Measurements from ENCODE around the gene FUBP1. TPM values are rescaled to one million over a fixed set of nuclear protein-coding genes. Genes with fewer than 3 reads are reported as not detected.
"Not testable (repeated sequence)": the region's sequence is repeated elsewhere in the genome, so short reads cannot be mapped to it uniquely, and the experiment has no call there.

The FUBP1 gene
- total and polyA plus RNA-seq, 4 donors, result 18.3 to 142 (median 78.9) TPM

GRCh38 chr1:78007677-78008341 is 28.9 kb upstream of the FUBP1 start:
- DNase-seq (no peak), ATAC-seq (ENCODE audit: low FRiP score) (no peak)
- H3K36me3 ChIP-seq (ENCODE audit: control insufficient read depth in 1 of 2, insufficient read depth in 2 of 2, low read length in 1 of 2), result no peaks in the 10 kb centered on the region
- H3K4me1 ChIP-seq (ENCODE audit: control insufficient read depth in 1 of 2, insufficient read depth in 2 of 2, low read length in 2 of 2), result no peaks in the 10 kb centered on the region
- intact Hi-C loops (cut with DNase I), result loop anchor here (2.0 to 5.0 kb wide), 3 partner anchors 49 to 95 kb away; no protein-coding TSS in a partner anchor
- no peaks in the 10 kb centered on the region for H3K9me3 ChIP-seq (ENCODE audit: control insufficient read depth, low read length)
- H3K4me3 ChIP-seq (ENCODE audit: low read length in 2 of 2), result peak overlapping the region; percentile 97 to 98
- WGBS, 2 donors, result 32 to 37% methylated on average over 4 of the region's 4 CpGs
- H3K27ac ChIP-seq (ENCODE audit: low read depth in 1 of 2, low read length in 2 of 2), result no peak overlapping the region
- H3K27me3 ChIP-seq (ENCODE audit: control insufficient read depth in 1 of 2, insufficient read depth in 2 of 2, low read length in 1 of 2), result no peaks in the 10 kb centered on the region

GRCh38 chr1:78006521-78006920 is 27.6 kb upstream of the FUBP1 start:
- H3K9me3 ChIP-seq (ENCODE audit: control insufficient read depth, low read length), result no peaks in the 10 kb centered on the region
- intact Hi-C loops (cut with DNase I), result loop anchor here (2.0 to 5.0 kb wide), 3 partner anchors 51 to 96 kb away; no protein-coding TSS in a partner anchor
- ATAC-seq (ENCODE audit: low FRiP score) (no peak), DNase-seq (no peak)
- no peaks in the 10 kb centered on the region for H3K27me3 ChIP-seq (ENCODE audit: control insufficient read depth in 1 of 2, insufficient read depth in 2 of 2, low read length in 1 of 2)
- H3K4me3 ChIP-seq (ENCODE audit: low read length in 2 of 2), result peak overlapping the region; percentile 97 to 98
- H3K4me1 ChIP-seq (ENCODE audit: control insufficient read depth in 1 of 2, insufficient read depth in 2 of 2, low read length in 2 of 2), result no peaks in the 10 kb centered on the region
- no peaks in the 10 kb centered on the region for H3K36me3 ChIP-seq (ENCODE audit: control insufficient read depth in 1 of 2, insufficient read depth in 2 of 2, low read length in 1 of 2)
- H3K27ac ChIP-seq (ENCODE audit: low read depth in 1 of 2, low read length in 2 of 2), result no peak overlapping the region

- Histone ChIP-seq H3K9me3 (ENCODE audit: control insufficient read depth, low read length) (no peaks in the 10 kb centered on the region), H3K27me3 (ENCODE audit: control insufficient read depth in 1 of 2, insufficient read depth in 2 of 2, low read length in 1 of 2) (no peaks in the 10 kb centered on the region), H3K4me1 (ENCODE audit: control insufficient read depth in 1 of 2, insufficient read depth in 2 of 2, low read length in 2 of 2) (no peaks in the 10 kb centered on the region), H3K36me3 (ENCODE audit: control insufficient read depth in 1 of 2, insufficient read depth in 2 of 2, low read length in 1 of 2) (no peaks in the 10 kb centered on the region), H3K27ac (ENCODE audit: low read depth in 1 of 2, low read length in 2 of 2) (no peak overlapping the region), H3K4me3 (ENCODE audit: low read length in 2 of 2) (peak overlapping the region; percentile 92 to 98)
- WGBS, 2 donors, result 0% methylated on average over 1 of the region's 1 CpG
- ATAC-seq (ENCODE audit: low FRiP score) (peak; percentile 75), DNase-seq (no peak)
- intact Hi-C loops (cut with DNase I), result loop anchor here (2.0 to 5.0 kb wide), 3 partner anchors 52 to 97 kb away; no protein-coding TSS in a partner anchor
Observed at GRCh38 chr1:78005755-78006154, 26.9 kb upstream of the FUBP1 start.

GRCh38 chr1:78005448-78005722 is 26.5 kb upstream of the FUBP1 start:
- Histone ChIP-seq H3K4me3 (ENCODE audit: low read length in 2 of 2) (peak overlapping the region; percentile 98 to 100), H3K27me3 (ENCODE audit: control insufficient read depth in 1 of 2, insufficient read depth in 2 of 2, low read length in 1 of 2) (no peaks in the 10 kb centered on the region), H3K36me3 (ENCODE audit: control insufficient read depth in 1 of 2, insufficient read depth in 2 of 2, low read length in 1 of 2) (no peaks in the 10 kb centered on the region), H3K4me1 (ENCODE audit: control insufficient read depth in 1 of 2, insufficient read depth in 2 of 2, low read length in 2 of 2) (no peaks in the 10 kb centered on the region), H3K9me3 (ENCODE audit: control insufficient read depth, low read length) (no peaks in the 10 kb centered on the region), H3K27ac (ENCODE audit: low read depth in 1 of 2, low read length in 2 of 2) (peak overlapping the region in 1 of 2 donors; percentile 90)
- ATAC-seq (ENCODE audit: low FRiP score) (peak; percentile 28), DNase-seq (no peak)
- WGBS, 2 donors, result 0% methylated on average over 1 of the region's 1 CpG
- intact Hi-C loops (cut with DNase I), result loop anchor here (5.0 kb wide), 2 partner anchors 52 to 97 kb away; no protein-coding TSS in a partner anchor

GRCh38 chr1:78004719-78005447 is 26.0 kb upstream of the FUBP1 start, which contains the start of gene DNAJB4:
Gene DNAJB4, plus strand, starts transcription at chr1:78004939. Its CDS starts 172 bp downstream, at chr1:78005111.
- Histone ChIP-seq H3K4me3 (ENCODE audit: low read length in 2 of 2) (peak within 1 kb of the TSS; percentile 98 to 100), H3K9me3 (ENCODE audit: control insufficient read depth, low read length) (no peaks in the 10 kb centered on the region), H3K27ac (ENCODE audit: low read depth in 1 of 2, low read length in 2 of 2) (peak within 1 kb of the TSS in 1 of 2 donors; percentile 90), H3K36me3 (ENCODE audit: control insufficient read depth in 1 of 2, insufficient read depth in 2 of 2, low read length in 1 of 2) (no peaks in the 10 kb centered on the region), H3K27me3 (ENCODE audit: control insufficient read depth in 1 of 2, insufficient read depth in 2 of 2, low read length in 1 of 2) (no peaks in the 10 kb centered on the region), H3K4me1 (ENCODE audit: control insufficient read depth in 1 of 2, insufficient read depth in 2 of 2, low read length in 2 of 2) (no peaks in the 10 kb centered on the region)
- ATAC-seq (ENCODE audit: low FRiP score), result peak; percentile 99
- intact Hi-C loops (cut with DNase I), result loop anchor here (1.0 to 5.0 kb wide), 3 partner anchors 26 to 97 kb away; partner anchors contain the start of gene FUBP1 (in 2 of the 2)
- peak in 1 of 2 donors; percentile 64 for DNase-seq
- WGBS, 2 donors, result 0 to 1% methylated on average over 12 of the region's 12 CpGs

GRCh38 chr1:78003882-78004718 is 25.2 kb upstream of the FUBP1 start:
- Histone ChIP-seq H3K27ac (ENCODE audit: low read depth in 1 of 2, low read length in 2 of 2) (no peak overlapping the region), H3K9me3 (ENCODE audit: control insufficient read depth, low read length) (no peaks in the 10 kb centered on the region), H3K27me3 (ENCODE audit: control insufficient read depth in 1 of 2, insufficient read depth in 2 of 2, low read length in 1 of 2) (no peaks in the 10 kb centered on the region), H3K4me3 (ENCODE audit: low read length in 2 of 2) (peak overlapping the region; percentile 98 to 100), H3K4me1 (ENCODE audit: control insufficient read depth in 1 of 2, insufficient read depth in 2 of 2, low read length in 2 of 2) (no peaks in the 10 kb centered on the region), H3K36me3 (ENCODE audit: control insufficient read depth in 1 of 2, insufficient read depth in 2 of 2, low read length in 1 of 2) (no peaks in the 10 kb centered on the region)
- ATAC-seq (ENCODE audit: low FRiP score), result peak; percentile 77
- DNase-seq, result peak; percentile 62 to 78
- 4 to 5% methylated on average over 8 of the region's 8 CpGs for whole genome bisulfite sequencing, 2 donors
- intact Hi-C loops (cut with DNase I), result loop anchor here (1.0 kb wide), 1 partner anchor 25 kb away; the partner anchor contains the start of gene FUBP1 (in 2 of the 2)

GRCh38 chr1:78003070-78003746 is 24.3 kb upstream of the FUBP1 start:
- WGBS, 2 donors, result 41 to 45% methylated on average over 3 of the region's 3 CpGs
- ATAC-seq (ENCODE audit: low FRiP score), result no peak
- no peak overlapping the region for H3K27ac ChIP-seq (ENCODE audit: low read depth in 1 of 2, low read length in 2 of 2)

GRCh38 chr1:78000536-78000935 is 21.7 kb upstream of the FUBP1 start:
- ATAC-seq (ENCODE audit: low FRiP score); DNase-seq; H3K4me3 ChIP-seq (ENCODE audit: low read length in 2 of 2); H3K36me3 ChIP-seq (ENCODE audit: control insufficient read depth in 1 of 2, insufficient read depth in 2 of 2, low read length in 1 of 2); H3K27ac ChIP-seq (ENCODE audit: low read depth in 1 of 2, low read length in 2 of 2); H3K4me1 ChIP-seq (ENCODE audit: control insufficient read depth in 1 of 2, insufficient read depth in 2 of 2, low read length in 2 of 2); intact Hi-C loops (cut with DNase I); H3K27me3 ChIP-seq (ENCODE audit: control insufficient read depth in 1 of 2, insufficient read depth in 2 of 2, low read length in 1 of 2); H3K9me3 ChIP-seq (ENCODE audit: control insufficient read depth, low read length): not testable (repeated sequence)
- 92 to 93% methylated on average over 11 of the region's 11 CpGs for WGBS, 2 donors

More at GRCh38 chr1:78003070-78003746, 24.3 kb upstream of the FUBP1 start:
- no peaks in the 10 kb centered on the region for H3K27me3 ChIP-seq (ENCODE audit: control insufficient read depth in 1 of 2, insufficient read depth in 2 of 2, low read length in 1 of 2)
- intact Hi-C loops (cut with DNase I), result no loop called here
- no peaks in the 10 kb centered on the region for H3K9me3 ChIP-seq (ENCODE audit: control insufficient read depth, low read length)
- no peak overlapping the region for H3K4me3 ChIP-seq (ENCODE audit: low read length in 2 of 2)
- DNase-seq, result no peak
- no peaks in the 10 kb centered on the region for H3K36me3 ChIP-seq (ENCODE audit: control insufficient read depth in 1 of 2, insufficient read depth in 2 of 2, low read length in 1 of 2)
- H3K4me1 ChIP-seq (ENCODE audit: control insufficient read depth in 1 of 2, insufficient read depth in 2 of 2, low read length in 2 of 2), result no peaks in the 10 kb centered on the region

Measured in aorta (tissue), 5 donors.